Mucosa of rectum (tissue), 2 donors: ENCODE results near the gene COL7A1.

Source experiments
- H3K27ac ChIP-seq, 2 donors: one replicate each; pipeline ENCODE4 v1.7.0; 2013; ENCODE audit warnings: inconsistent platforms in 2 of 2, low read depth in 2 of 2, low read length in 2 of 2
- H3K27me3 ChIP-seq, 2 donors: one replicate each; pipeline ENCODE4 v1.7.0; 2013; ENCODE audit warnings: low read length in 2 of 2; ENCODE audit not compliant: control insufficient read depth in 2 of 2, insufficient read depth in 2 of 2
- H3K36me3 ChIP-seq, 2 donors: one replicate each; pipeline ENCODE4 v1.7.0; 2013; ENCODE audit warnings: low read length in 2 of 2; ENCODE audit not compliant: control insufficient read depth in 2 of 2, insufficient read depth in 2 of 2
- H3K4me1 ChIP-seq, 2 donors: one replicate each; pipeline ENCODE4 v1.7.0; 2013; ENCODE audit warnings: low read length in 2 of 2, mild to moderate bottlenecking in 1 of 2; ENCODE audit not compliant: control insufficient read depth in 2 of 2, insufficient read depth in 2 of 2
- H3K4me3 ChIP-seq, 2 donors: one replicate each; pipeline ENCODE4 v1.7.0; 2013; ENCODE audit warnings: low read length in 2 of 2
- H3K9ac ChIP-seq, 2 donors: one replicate each; pipeline ENCODE4 v1.7.0; 2013; ENCODE audit warnings: low read length in 2 of 2, low read depth in 1 of 2, mild to moderate bottlenecking in 1 of 2
- H3K9me3 ChIP-seq, 2 donors: one replicate each; pipeline ENCODE4 v1.7.0; 2013; ENCODE audit warnings: low read length in 2 of 2; ENCODE audit not compliant: control insufficient read depth in 2 of 2
- donor health status: healthy.
- donor health status: Normal muscosa, but diverticular disease.

The COL7A1 gene

GRCh38 chr3:48592519-48593087 is 2.5 kb downstream of the COL7A1 start:
- H3K27me3 ChIP-seq = peaks cover 0 to 7% of the 10 kb centered on the region in 2 donors
- no peak overlapping the region for H3K4me3 ChIP-seq
- no peaks in the 10 kb centered on the region for H3K9me3 ChIP-seq
- peaks cover 0 to 2% of the 10 kb centered on the region in 2 donors for H3K36me3 ChIP-seq
- H3K27ac ChIP-seq = no peak overlapping the region
- H3K4me1 ChIP-seq = peaks cover 4 to 7% of the 10 kb centered on the region in 2 donors
- H3K9ac ChIP-seq = no peak overlapping the region

GRCh38 chr3:48591886-48592518 is 3.1 kb downstream of the COL7A1 start:
- Histone ChIP-seq H3K27ac (no peak overlapping the region), H3K36me3 (no peaks in the 10 kb centered on the region), H3K9me3 (no peaks in the 10 kb centered on the region), H3K9ac (no peak overlapping the region), H3K4me1 (peaks cover 4 to 7% of the 10 kb centered on the region in 2 donors), H3K27me3 (peaks cover 0 to 7% of the 10 kb centered on the region in 2 donors), H3K4me3 (no peak overlapping the region)

GRCh38 chr3:48591436-48591835 is 3.7 kb downstream of the COL7A1 start:
- Histone ChIP-seq H3K4me1 (peaks cover 4 to 7% of the 10 kb centered on the region in 2 donors), H3K4me3 (no peak overlapping the region), H3K27ac (no peak overlapping the region), H3K9ac (no peak overlapping the region), H3K9me3 (no peaks in the 10 kb centered on the region), H3K27me3 (peaks cover 0 to 7% of the 10 kb centered on the region in 2 donors), H3K36me3 (no peaks in the 10 kb centered on the region)

GRCh38 chr3:48588230-48588629 is 6.9 kb downstream of the COL7A1 start:
- H3K36me3 ChIP-seq = no peaks in the 10 kb centered on the region

GRCh38 chr3:48587686-48588085 is 7.4 kb downstream of the COL7A1 start:
- H3K4me1 ChIP-seq = no peaks in the 10 kb centered on the region
- H3K4me3 ChIP-seq = no peak overlapping the region
- H3K27ac ChIP-seq = no peak overlapping the region
- H3K9ac ChIP-seq = no peak overlapping the region
- H3K9me3 ChIP-seq = no peaks in the 10 kb centered on the region
- H3K36me3 ChIP-seq = no peaks in the 10 kb centered on the region
- H3K27me3 ChIP-seq = no peaks in the 10 kb centered on the region

More at GRCh38 chr3:48588230-48588629, 6.9 kb downstream of the COL7A1 start:
- no peak overlapping the region for H3K4me3 ChIP-seq
- no peaks in the 10 kb centered on the region for H3K9me3 ChIP-seq
- H3K27ac ChIP-seq = no peak overlapping the region
- no peak overlapping the region for H3K9ac ChIP-seq
- H3K27me3 ChIP-seq = no peaks in the 10 kb centered on the region
- no peaks in the 10 kb centered on the region for H3K4me1 ChIP-seq

- no peaks in the 10 kb centered on the region for H3K36me3 ChIP-seq
These were observed 9.7 kb downstream of the COL7A1 start for GRCh38 chr3:48585411-48585810.

GRCh38 chr3:48584836-48585235 is 10.3 kb downstream of the COL7A1 start:
- no peaks in the 10 kb centered on the region for H3K4me1 ChIP-seq
- H3K9ac ChIP-seq = no peak overlapping the region
- H3K27me3 ChIP-seq = no peaks in the 10 kb centered on the region
- H3K4me3 ChIP-seq = no peak overlapping the region
- no peaks in the 10 kb centered on the region for H3K9me3 ChIP-seq
- H3K36me3 ChIP-seq = no peaks in the 10 kb centered on the region
- no peak overlapping the region for H3K27ac ChIP-seq

More at GRCh38 chr3:48585411-48585810, 9.7 kb downstream of the COL7A1 start:
- H3K9ac ChIP-seq = no peak overlapping the region
- H3K27ac ChIP-seq = no peak overlapping the region
- no peak overlapping the region for H3K4me3 ChIP-seq
- no peaks in the 10 kb centered on the region for H3K4me1 ChIP-seq
- H3K27me3 ChIP-seq = no peaks in the 10 kb centered on the region
- no peaks in the 10 kb centered on the region for H3K9me3 ChIP-seq

- Histone ChIP-seq H3K36me3 (no peaks in the 10 kb centered on the region), H3K4me3 (no peak overlapping the region), H3K27ac (no peak overlapping the region), H3K27me3 (no peaks in the 10 kb centered on the region), H3K9me3 (no peaks in the 10 kb centered on the region), H3K9ac (no peak overlapping the region), H3K4me1 (no peaks in the 10 kb centered on the region)
These were observed 13.3 kb downstream of the COL7A1 start for GRCh38 chr3:48581621-48582481.

GRCh38 chr3:48576647-48577046 is 18.5 kb downstream of the COL7A1 start:
- H3K9ac ChIP-seq = no peak overlapping the region
- H3K4me3 ChIP-seq = no peak overlapping the region
- no peaks in the 10 kb centered on the region for H3K4me1 ChIP-seq
- no peaks in the 10 kb centered on the region for H3K36me3 ChIP-seq
- no peaks in the 10 kb centered on the region for H3K27me3 ChIP-seq
- no peak overlapping the region for H3K27ac ChIP-seq
- H3K9me3 ChIP-seq = no peaks in the 10 kb centered on the region

GRCh38 chr3:48575366-48575765 is 19.8 kb downstream of the COL7A1 start:
- H3K27ac ChIP-seq = no peak overlapping the region
- H3K4me1 ChIP-seq = no peaks in the 10 kb centered on the region
- no peak overlapping the region for H3K9ac ChIP-seq
- H3K27me3 ChIP-seq = no peaks in the 10 kb centered on the region
- no peaks in the 10 kb centered on the region for H3K36me3 ChIP-seq
- no peaks in the 10 kb centered on the region for H3K9me3 ChIP-seq
- H3K4me3 ChIP-seq = no peak overlapping the region
